Tibial nerve (tissue), 4 donors: Measurements from ENCODE around the gene COL25A1.

ENCODE experiments used
- CTCF ChIP-seq, 5 experiments: fragments of 200-600 bp in 3 of 5; fragments of 450-650 bp in 2 of 5; sonication (generic) in 3 of 5; IDR thresholded peaks; one replicate each; pipeline ENCODE4 v1.5.1; 2016 to 2019; ENCODE audit warnings: antibody characterized with exemption in 5 of 5, mild to moderate bottlenecking in 3 of 5, moderate library complexity in 2 of 5
- EP300 ChIP-seq, 2 donors: sonication (generic); formaldehyde crosslinking; IDR thresholded peaks; one replicate each; pipeline ENCODE4 v1.6.1; 2017; ENCODE audit warnings: antibody characterized with exemption in 2 of 2, mild to moderate bottlenecking in 1 of 2
- POLR2A ChIP-seq, 2 donors: fragments of 450-650 bp; IDR thresholded peaks; one replicate each; pipeline ENCODE4 v1.6.1; 2017; ENCODE audit warnings: antibody characterized with exemption in 2 of 2, mild to moderate bottlenecking in 2 of 2, moderate library complexity in 2 of 2

DNA sequence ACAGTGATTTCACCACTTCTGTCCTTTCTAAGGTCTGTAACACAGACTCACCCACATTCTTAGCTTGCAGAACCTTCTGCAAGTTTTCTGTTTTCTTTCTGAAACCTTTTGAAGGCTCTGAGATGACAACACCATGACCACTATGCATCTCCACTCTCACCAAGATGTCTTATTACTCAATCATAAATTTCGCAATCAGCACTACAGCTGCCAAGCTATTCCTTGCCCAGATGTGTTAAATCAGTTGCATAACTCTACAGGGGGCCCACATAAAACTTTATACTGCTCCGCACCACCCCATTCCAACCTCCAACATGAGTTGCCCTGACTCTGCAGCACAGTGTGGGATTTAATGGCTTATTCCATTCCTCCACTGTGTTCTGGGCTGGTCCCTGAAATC, 229.9 kb downstream of the COL25A1 start:
- no peak for TF ChIP-seq CTCF (IDR thresholded peaks at IDR 0.05)
- TF ChIP-seq POLR2A (IDR thresholded peaks at IDR 0.05), result no peak
- peak in 1 of 2 donors; percentile 88 for TF ChIP-seq EP300 (IDR thresholded peaks at IDR 0.05)
